ENCODE measurements around the gene TMEM217.
"Not testable (repeated sequence)": the region's sequence is repeated elsewhere in the genome, so short reads cannot be mapped to it uniquely, and the experiment has no call there.

Gene TMEM217

DNA sequence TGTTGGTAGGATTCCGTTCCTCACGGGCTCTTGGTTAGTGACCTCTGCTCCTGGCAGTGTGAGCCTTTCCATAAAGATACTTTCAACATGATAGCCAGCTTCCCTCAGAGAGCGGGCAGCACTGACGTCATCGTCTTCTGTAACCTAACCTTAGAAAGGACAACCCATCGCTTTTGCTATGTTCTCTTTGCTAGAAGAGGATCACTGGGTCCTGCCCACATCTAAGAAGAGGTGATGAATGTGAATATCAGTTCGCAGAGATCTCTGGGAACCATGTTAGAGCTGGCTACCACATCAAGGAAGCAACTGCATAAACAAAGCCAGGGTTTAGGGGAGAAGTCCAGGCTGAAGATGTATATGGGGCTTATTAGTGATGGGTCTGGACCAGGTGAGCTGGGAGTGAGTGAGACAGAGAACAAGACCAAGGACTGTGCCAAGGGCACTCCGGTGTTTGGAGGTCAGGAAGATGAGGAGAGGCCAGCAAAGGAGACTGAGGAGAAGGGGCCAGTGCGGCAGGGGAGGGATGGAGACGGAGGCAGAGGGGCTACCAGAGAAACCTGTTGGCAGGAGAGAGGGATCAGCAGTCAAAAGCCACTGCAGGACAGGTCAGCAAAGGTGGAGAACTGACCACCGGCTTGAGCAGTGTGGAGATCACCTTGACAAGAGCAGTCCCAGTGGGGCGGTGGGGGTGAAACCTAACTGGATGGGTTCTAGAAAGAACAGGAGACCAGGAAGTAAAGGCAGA, 48.3 kb downstream of the TMEM217 start:
- peak; percentile 77 for DNase-seq

DNA sequence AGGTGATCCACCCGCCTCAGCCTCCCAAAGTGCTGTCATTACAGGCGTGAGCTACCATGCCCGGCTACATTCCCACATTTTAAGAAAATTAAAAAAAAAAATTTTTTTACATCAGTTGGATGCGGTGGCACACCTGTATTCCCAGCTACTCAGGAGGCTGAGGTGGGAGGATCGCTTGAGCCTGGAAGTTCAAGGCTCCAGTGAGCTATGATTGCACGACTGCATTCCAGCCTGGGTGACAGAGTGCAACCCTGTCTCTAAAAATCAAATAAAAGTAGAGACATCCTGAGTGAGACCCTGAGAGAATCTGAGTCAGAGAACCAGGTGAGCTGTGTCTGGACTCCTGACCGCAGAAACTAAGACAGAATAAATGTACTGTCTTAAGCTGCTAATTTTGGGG, 49.2 kb downstream of the TMEM217 start:
- no peak for DNase-seq

DNA sequence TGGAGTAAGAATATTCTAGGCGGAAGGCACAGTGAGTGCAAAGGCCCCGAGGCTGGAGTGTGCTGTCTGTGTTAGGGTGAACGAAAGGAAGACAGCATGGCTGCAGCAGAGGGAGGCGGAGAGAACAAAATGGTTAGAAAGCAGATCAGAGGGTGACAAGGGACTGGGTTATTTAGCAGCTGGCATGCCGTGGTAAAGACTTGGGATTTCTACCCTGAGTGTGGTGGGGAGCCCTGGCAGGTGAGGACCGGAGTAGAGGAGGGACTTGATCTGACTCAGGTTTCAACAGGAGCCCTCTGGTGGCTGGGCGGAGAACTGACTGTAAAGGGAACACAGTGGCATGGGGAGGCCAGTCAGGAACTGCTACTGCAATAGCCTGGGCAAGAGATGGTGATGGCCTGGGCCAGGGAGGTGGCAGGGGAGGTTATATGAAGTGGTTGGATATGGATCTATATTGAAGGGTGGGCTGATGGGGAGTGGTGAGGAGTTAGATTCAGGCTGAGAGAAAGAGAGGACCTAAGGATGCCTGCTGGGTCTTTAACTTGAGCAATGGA, 50.0 kb downstream of the TMEM217 start:
- DNase-seq: peak; percentile 92

DNA sequence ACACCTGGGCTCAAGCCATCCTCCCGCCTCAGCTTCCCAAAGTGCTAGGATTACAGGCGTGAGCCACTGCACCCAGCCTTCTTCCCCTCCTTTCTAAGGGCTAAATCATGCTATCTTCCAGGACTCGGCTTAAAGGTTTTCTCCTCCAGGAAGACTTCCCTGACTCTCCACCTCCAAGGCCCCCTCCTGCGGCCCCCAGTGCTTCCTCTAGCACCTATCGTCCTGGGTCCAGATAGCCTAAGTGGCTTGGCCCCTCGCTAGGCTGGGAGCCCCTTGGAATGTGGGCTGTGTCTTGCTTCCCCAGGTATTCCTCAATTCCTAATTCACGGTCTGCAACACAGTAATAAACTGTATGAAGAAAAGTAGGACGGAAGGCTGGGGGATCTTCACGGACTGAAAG, 51.3 kb downstream of the TMEM217 start:
- DNase-seq: no peak

DNA sequence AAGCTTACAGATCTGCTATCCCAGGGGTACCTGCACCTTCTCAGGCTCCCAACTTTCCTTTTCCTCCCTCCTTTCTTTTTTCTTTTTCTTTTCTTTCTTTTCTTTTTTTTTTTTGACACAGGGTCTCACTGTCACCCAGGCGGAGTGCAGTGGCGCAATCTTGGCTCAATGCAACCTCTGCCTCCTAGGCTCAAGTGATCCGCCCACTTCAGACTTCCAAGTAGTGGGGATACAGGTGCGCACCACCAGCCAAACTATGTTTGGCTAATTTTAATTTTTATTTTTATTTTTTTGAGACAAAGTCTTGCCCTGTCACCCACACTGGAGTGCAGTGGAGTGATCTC, 52.0 kb downstream of the TMEM217 start:
- DNase-seq: no peak

DNA sequence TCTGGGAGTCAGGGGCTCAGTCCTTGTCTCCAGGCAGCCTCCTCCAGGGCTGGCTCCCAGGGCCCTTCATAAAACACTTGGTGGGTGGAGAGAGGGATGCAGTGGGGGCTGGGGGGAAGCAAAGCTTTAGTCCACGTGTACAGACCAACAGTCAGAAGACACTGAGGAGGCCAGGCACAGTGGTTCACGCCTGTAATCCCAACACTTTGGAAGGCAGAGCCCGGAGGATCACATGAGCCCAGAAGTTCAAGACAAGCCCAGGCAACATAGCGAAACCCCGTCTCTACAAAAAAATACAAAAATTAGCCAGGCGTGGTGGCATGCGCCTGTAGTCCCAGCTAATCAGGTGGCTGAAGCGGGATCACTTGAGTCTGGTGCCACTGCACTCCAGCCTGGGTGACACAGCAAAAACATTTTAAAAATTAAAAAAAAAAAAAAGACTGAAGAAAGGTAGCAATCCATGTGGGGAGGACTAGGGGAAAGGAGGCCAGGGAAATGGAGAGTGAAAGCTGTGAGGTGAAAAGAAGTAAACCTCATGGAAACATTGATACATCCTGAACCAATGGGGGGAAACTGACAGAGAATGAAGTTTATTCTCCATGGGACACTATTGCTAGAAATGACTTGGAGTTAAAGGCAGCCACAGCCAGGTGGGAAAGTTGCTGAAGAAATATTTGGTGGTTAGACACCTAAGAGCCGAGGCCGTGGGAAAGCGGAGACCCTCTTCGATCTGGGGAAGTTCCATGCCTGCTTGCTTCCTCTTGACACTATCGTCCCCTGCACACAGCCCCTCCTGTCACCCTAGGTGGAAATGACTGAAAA, 52.6 kb downstream of the TMEM217 start:
- no peak for DNase-seq

DNA sequence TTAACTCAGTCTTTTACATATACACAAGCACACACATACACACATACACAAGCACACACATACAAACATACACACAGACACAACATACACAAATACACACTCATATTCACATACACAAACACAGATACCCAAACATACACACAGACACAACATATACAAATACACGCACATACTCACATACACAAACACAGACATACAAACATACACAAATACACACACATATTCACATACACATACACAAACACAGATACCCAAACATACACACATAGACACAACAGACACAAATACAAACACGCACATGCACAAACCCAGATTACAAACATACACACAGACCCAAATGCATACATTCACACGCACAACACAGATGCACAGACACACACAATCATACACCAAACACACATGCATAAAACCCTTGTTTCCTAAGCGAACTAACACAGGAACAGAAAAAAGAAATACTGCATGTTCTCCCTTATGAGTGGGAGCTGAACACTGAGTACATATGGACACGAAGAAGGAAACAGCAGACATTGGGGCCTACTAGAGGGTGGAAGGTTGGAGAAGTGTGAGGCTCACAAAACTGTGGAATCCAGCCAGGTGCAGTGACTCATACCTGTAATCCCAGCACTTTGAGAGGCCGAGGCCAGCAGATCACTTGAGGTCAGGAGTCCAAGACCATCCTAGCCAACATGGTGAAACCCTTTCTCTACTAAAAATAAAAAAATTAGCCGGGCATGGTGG, 53.8 kb downstream of the TMEM217 start:
- DNase-seq: no peak

DNA sequence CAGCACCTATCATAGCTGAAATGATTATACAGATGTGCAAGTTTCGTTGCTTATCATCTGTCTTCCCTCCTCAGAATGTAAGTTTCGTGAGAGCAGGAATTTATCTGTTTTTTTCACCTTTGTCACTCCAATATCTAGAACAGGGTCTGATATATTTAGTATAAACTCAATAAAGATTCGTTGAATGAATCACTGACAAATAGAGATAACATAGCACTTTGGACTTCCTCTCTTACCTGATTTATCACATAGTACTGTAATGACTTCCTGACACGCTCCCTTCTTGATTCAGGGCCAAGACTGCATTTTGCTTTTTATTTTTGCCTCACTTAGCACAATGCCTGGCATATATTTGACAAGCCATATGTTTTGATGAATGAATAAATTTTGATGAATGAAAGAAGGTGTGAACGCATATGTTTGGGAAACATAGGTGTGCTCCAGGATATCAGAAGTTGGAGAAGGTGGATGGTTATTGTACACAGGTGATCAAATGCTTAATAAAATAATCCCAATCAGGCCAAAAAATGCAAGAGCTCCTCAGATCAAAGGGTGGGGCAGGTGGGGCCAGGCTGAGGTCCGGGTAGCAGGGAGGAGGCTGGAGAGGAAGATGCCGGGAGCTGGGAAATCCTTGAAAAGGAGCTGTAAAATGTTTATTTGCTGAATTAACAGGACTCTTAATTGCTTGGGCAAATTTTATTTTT, 55.0 kb downstream of the TMEM217 start:
- no peak for DNase-seq

DNA sequence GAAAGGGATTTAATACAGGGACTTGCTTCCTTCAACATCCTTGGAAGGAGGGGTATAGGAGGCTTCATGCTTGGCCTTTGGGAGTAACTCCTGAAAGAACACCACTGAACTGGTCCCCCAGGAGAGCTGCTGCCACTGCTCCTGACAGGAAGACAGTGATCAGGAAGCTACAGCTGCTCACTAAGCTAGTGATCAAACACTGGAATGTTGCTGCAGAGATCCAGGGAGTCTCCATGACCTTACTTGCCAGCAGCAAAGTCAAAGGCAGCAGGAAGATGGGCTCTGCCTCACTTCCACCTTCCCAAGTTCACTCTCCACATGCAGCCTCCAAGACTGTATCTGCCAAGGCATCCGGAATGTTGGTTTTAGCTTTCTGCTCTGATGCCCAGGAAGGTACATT, 56.2 kb downstream of the TMEM217 start:
- DNase-seq: no peak

DNA sequence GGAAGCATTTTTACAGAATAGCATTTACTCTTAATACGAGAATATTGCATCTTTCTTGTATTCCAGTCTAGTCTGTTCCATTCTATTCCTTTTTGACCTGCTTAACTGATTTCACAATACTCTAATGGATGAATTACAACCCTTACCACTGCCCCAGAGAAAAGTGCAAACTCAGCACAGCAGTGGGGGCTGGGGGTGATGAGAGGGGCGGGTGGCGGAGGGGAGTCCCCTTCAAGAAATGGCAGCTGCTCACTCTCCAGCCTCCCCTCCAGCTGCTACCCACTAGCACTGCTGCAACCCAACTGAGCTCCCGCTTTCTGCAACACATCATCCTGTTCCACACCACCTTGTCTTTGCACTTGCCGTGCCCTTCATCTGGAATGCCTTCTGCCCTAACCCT, 57.9 kb downstream of the TMEM217 start:
- no peak for DNase-seq

DNA sequence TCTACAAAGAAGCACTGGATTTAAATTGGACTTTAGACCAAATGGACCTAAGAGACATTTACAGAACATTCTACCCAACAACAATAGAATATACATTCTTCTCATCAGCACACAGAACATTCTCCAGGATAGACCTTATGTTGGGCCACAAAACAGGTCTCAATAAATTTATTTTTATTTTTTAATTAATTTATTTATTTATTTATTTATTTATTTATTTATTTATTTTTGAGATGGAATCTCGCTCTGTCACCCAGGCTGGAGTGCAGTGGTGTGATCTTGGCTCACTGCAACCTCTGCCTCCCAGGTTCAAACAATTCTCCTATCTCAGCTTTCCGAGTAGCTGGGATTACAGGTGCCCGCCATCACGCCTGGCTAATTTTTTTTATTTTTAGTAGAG, 61.5 kb downstream of the TMEM217 start:
- DNase-seq: not testable (repeated sequence)

DNA sequence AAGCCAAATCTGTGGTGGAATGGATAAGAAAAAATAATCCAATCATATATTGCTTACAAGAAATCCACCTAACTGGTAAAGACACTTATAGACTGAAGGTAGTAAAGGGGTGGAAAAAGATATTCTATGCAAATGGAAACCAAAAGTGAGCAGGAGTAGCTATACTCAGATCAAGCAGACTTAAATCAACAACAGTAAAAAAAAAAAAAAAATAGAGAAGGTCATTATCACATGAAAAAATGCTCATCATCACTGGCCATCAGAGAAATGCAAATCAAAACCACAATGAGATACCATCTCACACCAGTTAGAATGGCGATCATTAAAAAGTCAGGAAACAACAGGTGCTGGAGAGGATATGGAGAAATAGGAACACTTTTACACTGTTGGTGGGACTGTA, 63.1 kb downstream of the TMEM217 start:
- not testable (repeated sequence) for DNase-seq

DNA sequence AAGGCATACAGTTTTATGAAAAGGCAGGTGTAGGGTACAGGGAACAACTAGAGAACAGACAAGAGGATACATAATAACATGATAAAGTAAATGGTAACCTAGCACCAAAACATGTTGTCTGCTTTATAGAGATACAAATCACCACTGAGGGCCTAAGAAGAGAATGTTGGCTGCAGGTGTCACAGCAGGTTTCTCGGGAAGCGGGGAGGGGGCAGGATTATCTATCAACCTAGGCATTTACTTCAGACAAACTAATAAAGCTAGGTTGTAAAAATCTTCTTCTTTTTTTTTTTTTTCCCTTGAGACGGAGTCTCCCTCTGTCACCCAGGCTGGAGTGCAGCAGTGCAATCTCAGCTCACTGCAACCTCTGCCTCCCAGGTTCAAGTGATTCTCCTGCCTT, 65.3 kb downstream of the TMEM217 start:
- DNase-seq: no peak

DNA sequence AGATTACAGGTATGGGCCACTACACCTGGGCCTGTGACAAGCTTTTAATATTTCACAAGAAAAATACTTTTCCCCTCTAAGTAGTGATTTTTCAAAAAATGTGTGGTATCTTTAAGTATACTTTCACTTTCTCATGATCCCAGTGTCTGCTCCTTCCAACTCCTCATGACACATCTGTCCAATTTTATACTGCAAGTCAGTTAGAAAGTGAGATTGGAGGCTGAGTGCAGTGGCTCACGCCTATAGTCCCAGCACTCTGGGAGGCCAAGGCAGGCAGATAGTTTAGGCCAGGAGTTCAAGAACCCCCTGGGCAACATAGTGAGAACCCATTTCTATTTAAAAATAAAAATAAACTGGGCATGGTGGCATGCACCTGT, 67.8 kb downstream of the TMEM217 start:
- no peak for DNase-seq

DNA sequence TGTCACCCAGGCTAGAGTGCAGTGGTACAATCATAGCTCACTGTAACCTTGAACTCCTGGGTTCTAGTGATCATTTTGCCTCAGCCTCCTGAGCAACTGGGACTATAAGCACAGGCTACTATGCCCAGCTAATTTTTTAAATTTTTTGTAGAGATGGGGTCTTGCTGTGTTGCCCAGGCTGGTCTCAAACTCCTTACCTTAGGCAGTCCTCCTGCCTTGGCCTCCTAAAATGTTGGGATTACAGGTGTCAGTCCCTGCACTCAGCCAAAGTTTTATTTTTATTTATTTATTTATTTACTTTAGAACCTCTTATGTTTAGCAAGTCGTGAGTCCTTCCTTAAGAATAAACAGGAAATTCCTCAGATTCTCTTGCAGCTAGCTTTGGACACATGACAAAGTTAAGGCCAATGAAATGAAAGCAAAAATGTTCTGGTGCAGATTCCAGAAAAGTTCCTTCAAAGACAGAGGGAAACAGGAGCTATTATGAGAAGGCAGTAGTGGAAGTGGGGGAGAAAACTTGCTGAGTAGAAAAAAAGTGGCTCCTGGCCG, 68.9 kb downstream of the TMEM217 start:
- DNase-seq: no peak

DNA sequence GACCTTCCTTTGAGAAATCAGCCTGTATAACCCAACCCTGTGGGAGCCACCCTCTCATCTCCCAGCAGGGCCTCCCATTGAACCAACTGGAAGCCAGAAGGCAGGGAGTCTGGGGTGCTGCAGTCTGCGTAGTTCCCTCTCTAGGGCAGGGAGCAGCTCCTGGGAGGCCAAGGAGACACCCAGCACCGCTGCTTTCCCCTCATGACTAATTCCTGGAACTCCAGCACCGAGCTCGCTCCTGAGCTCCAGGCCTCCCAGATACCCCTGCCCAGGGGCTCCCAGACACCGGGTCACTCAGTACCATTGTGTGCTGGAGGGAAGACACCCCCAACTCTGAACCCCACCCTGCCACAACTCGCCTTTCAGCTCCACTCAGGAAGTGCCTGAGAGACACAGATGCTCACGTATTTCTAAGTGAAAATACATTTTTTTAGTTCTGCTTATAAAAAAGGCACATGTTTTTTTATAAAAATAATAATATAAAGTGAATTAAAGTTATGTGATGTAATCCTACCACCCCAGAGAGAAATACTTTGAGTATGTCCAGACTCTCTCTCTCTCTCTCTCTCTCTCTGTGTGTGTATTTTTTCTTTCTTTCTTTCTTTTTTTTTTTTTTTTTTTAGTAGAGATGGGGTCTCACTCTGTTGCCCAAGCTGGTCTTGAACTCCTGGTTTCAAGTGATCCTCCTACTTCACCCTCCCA, 70.5 kb downstream of the TMEM217 start:
- DNase-seq: no peak

DNA sequence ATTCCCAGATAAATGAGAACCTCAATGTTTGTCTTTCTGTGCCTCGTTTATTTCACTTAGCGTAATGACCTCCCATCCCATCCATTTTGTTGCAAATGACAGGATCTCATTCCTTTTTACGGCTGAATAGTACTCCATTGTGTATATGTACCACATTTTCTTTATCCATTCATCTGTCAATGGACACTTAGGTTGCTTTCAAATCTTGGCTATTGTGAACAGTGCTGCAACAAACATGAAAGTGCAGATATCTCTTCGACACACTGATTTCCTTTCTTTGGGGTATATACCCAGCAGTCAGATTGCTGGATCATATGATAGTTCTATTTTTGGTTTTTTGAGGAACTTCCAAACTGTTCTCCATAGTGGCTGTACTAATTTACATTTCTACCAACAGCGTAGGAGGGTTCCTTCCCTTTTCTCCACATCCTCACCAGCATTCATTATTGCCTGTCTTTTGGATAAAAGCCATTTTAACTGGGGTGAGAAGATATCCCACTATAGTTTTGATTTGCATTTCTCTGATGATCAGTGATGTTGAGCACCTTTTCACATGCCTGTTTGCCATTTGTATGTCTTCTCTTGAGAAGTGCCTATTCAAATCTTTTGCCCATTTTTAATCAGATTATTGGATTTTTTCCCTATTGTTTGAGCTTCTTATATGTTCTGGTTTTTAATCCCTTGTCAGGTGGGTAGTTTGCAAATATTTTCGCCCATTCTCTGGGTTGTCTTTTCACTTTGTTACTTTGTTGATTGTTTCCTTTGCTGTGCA, 71.8 kb downstream of the TMEM217 start:
- DNase-seq: not testable (repeated sequence)

DNA sequence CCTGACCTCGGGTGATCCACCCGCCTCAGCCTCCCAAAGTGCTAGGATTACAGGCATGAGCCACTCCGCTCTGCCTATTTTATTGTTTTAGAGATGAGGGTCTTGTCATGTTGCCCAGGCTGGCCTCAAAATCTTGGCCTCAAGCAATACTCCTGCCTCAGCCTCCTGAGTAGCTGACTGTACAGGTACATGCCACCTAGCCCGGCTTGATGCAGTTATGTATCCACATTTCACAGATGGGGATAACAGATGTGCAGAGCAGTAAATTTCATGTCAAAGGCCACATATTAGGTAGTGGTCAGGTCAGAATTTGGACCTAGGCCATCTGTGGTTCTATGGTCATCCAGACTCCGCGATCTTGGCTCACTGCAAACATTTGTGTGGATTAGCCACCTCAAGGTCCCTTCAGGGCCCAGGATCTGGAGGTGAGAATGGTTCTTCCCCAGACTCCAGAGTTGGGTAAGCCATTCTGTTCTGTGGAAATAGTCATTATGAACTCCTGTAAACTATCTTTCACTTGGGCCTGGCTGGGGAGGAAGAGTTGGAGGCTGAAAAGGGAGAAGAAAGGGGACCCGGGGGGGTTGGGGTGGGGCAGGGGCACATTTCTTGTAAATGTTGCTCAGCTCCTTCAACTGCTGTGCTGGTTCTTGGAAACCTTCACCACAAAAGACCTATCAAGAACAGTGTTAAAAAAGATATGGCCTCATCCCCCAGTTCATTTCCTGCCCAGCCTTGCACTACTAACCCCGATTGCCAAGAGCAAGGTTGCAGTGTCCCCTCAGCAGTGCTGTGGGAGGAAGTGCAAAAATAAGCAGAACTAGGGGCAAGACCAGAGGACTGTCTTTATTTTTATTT, 75.0 kb downstream of the TMEM217 start:
- DNase-seq: peak; percentile 87

DNA sequence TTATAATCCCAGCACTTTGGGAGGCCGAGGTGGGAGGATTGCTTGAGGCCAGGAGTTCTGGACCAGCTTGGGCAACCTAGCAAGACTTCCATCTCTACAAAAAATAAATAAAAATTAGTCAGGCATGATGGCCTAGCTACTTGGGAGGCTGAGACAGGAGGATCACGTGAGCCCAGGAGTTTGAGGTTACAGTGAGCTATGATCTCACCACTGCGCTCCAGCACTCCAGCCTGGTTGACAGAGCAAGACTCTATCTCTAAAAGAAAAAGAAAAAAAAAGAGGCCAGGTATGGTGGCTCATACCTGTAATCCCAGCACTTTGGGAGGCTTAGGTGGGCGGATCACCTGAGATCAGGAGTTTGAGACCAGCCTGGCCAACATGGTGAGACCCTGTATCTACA, 77.3 kb downstream of the TMEM217 start:
- DNase-seq: not testable (repeated sequence)

DNA sequence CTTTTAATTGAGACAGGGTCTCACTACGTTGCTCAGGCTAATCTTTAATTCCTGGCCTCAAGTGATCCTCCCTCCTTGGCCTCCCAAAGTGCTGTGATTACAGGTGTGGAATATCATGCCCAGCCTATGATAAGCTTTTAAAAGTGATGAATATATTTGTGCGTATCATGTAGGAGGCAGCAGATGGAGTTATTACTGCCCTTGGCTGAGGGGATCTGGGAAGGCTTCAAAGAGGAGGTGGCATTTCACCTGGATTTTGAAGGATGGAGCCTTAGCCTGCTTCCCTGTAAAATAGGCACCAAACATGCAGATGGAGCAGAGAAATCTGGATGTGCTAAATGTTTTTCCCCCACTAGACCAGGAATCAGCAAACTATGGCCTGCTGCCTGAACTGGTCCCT, 77.9 kb downstream of the TMEM217 start:
- DNase-seq: no peak

All from CD4-positive, alpha-beta T cell treated with Interleukin-10 for 1 hour (primary cell).